Uterus (tissue), 4 donors: ENCODE measurements around the gene NAGPA. TPM values are rescaled to one million over a fixed set of nuclear protein-coding genes. Genes with fewer than 3 reads are reported as not detected.
"Not testable (repeated sequence)": the region's sequence is repeated elsewhere in the genome, so short reads cannot be mapped to it uniquely, and the experiment has no call there.

Experiments used
- DNase-seq, 2 donors: peaks; one replicate each; pipeline ENCODE4 v3.0.0-alpha.2; 2019 to 2020
- H3K27ac ChIP-seq, 2 donors: fragments of 200-600 bp; sonication (generic); 1 replicate in 1 of 2; 2 replicates in 1 of 2; pipeline ENCODE4 v1.5.1; 2016 to 2018
- H3K27me3 ChIP-seq, 2 donors: fragments of 200-600 bp; sonication (generic); one replicate each; pipeline ENCODE4 v1.5.1; 2018 to 2019; ENCODE audit warnings: control low read depth in 1 of 2
- H3K36me3 ChIP-seq, 2 donors: fragments of 200-600 bp; sonication (generic); one replicate each; pipeline ENCODE4 v1.5.1; 2019; ENCODE audit warnings: control low read depth in 1 of 2
- H3K4me1 ChIP-seq, 2 donors: fragments of 200-600 bp; sonication (generic); one replicate each; pipeline ENCODE4 v1.5.1; 2018 to 2019; ENCODE audit warnings: control low read depth in 1 of 2
- H3K4me3 ChIP-seq, 2 donors: fragments of 200-600 bp; sonication (generic); 1 replicate in 1 of 2; 2 replicates in 1 of 2; pipeline ENCODE4 v1.5.1; 2018 to 2019; ENCODE audit warnings: mild to moderate bottlenecking in 1 of 2
- H3K9me3 ChIP-seq, 2 donors: fragments of 200-600 bp; sonication (generic); one replicate each; pipeline ENCODE4 v1.5.1; 2019; ENCODE audit warnings: control low read depth in 1 of 2
- POLR2A ChIP-seq, 2 donors: fragments of 450-650 bp; IDR thresholded peaks; one replicate each; pipeline ENCODE4 v1.6.1; 2016; ENCODE audit warnings: antibody characterized with exemption in 2 of 2, mild to moderate bottlenecking in 1 of 2, moderate library complexity in 1 of 2
- intact Hi-C: fragments of 100-400 bp; cut with DNase I; formaldehyde crosslinking; loops from one replicate; pipeline ENCODE4 v1.15.1; 2023; ENCODE audit warnings: low total_unique reads
- total RNA-seq, 4 donors: library from RNA; depleted of rRNA in 3 of 4; stranded (reverse); fragments of >200 nt in 3 of 4; gene quantifications; one replicate each; pipeline versions ENCODE4 v1.1.0 to v1.2.4, GENCODE V29; 2014 to 2023
- TF ChIP-seq, protein P1 (sequence below), 4 experiments: fragments of 200-600 bp in 2 of 4; fragments of 450-650 bp in 2 of 4; sonication (generic) in 2 of 4; IDR thresholded peaks; one replicate each; pipeline ENCODE4 v1.5.1; 2016 to 2019; ENCODE audit warnings: antibody characterized with exemption in 4 of 4, mild to moderate bottlenecking in 2 of 4, moderate library complexity in 1 of 4
- donor health status: DM: yes; HTN: yes; CAD: no.

The NAGPA gene
- total RNA-seq, 4 donors from 2014 or later: 0.29 to 11.3 (median 8.2) TPM

DNA sequence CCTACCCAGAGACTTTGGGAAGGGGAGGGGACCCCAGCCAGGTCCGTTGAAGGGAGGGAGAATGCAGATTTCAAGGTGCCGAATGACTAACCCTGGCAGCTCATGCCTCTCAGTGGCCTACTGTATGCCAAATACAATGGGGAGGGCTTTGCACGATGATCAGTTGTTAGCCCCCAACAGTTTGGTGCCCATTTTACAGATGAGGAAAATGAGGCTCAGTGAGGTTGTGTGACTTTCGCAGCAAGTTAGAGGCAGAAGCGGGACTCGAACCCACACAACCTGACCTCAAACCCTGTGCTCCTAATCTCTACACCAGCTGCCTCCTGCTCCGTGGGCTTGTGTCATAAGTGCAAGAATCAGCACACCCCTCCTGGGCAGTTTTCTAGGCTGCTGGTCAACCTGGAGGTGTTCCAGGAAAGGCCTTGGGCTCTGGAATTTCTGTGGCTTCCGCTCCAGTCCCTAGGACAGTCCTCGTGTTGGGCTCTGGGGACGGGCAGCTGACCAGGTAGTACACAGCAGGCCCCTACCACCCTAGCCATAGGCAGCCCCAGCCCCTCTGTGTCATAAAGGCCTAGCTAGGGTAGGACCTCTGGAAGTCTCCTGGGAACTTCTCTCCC lies 11.9 kb upstream of the NAGPA start:
- H3K27ac ChIP-seq: no peak overlapping the region
- no peaks in the 10 kb centered on the region for H3K27me3 ChIP-seq
- intact Hi-C loops: no loop called here
- DNase-seq: no peak
- no peaks in the 10 kb centered on the region for H3K4me1 ChIP-seq
- no peaks in the 10 kb centered on the region for H3K9me3 ChIP-seq
- TF ChIP-seq, protein P1, sequence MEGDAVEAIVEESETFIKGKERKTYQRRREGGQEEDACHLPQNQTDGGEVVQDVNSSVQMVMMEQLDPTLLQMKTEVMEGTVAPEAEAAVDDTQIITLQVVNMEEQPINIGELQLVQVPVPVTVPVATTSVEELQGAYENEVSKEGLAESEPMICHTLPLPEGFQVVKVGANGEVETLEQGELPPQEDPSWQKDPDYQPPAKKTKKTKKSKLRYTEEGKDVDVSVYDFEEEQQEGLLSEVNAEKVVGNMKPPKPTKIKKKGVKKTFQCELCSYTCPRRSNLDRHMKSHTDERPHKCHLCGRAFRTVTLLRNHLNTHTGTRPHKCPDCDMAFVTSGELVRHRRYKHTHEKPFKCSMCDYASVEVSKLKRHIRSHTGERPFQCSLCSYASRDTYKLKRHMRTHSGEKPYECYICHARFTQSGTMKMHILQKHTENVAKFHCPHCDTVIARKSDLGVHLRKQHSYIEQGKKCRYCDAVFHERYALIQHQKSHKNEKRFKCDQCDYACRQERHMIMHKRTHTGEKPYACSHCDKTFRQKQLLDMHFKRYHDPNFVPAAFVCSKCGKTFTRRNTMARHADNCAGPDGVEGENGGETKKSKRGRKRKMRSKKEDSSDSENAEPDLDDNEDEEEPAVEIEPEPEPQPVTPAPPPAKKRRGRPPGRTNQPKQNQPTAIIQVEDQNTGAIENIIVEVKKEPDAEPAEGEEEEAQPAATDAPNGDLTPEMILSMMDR (IDR thresholded peaks at IDR 0.05): no peak
- no peak for TF ChIP-seq POLR2A (IDR thresholded peaks at IDR 0.05)
- no peak overlapping the region for H3K4me3 ChIP-seq
- no peaks in the 10 kb centered on the region for H3K36me3 ChIP-seq

DNA sequence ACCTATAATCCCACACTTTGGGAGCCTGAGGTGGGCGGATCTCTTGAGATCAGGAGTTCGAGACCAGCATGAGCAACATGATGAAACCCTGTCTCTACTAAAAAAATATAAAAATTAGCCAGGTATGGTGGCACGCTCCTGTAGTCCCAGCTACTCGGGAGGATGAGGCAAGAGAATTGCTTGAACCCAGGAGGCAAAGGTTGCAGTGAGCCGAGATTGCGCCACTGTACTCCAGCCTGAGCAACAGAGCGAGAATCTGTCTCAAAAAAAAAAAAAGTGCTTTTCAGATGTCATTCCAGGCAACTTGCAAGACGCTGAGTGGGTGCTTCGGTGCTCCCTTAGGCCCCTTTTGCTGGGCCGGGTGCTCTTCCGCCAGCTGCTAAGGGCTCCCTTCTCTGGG lies 10.8 kb upstream of the NAGPA start:
- H3K27ac ChIP-seq, intact Hi-C loops, H3K36me3 ChIP-seq, DNase-seq, H3K27me3 ChIP-seq, H3K4me1 ChIP-seq, H3K9me3 ChIP-seq, H3K4me3 ChIP-seq: not testable (repeated sequence)

DNA sequence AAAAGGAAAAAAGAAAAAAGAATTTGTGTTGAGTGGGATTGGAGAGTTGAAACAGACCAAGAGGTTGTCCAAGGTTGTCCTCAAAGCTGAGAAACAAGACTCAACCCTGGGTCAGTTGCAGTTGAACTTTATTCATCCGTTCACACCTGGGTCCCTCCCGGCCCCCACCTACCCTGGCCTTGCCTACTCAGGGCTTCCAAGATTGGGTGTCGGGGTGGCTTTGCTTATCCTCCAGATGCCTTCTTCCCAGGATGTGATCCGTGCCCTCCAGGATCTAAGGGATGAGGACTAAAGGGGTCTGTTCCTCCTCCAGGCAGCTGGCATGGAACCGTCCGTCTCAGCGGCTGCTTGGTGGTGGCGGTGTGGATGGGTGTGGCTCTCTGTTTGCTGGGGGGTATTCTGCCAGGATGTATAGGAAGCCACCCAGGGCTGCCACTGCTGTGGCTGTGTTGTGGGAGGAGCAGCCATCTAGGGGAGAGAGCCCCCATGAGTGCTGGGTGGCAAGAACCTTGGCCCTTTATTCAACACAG lies 10.3 kb upstream of the NAGPA start:
- TF ChIP-seq, protein P1 (IDR thresholded peaks at IDR 0.05): no peak
- no peak for TF ChIP-seq POLR2A (IDR thresholded peaks at IDR 0.05)
- Histone ChIP-seq H3K27ac (no peak overlapping the region), H3K9me3 (no peaks in the 10 kb centered on the region), H3K4me1 (no peaks in the 10 kb centered on the region), H3K27me3 (no peaks in the 10 kb centered on the region), H3K4me3 (no peak overlapping the region), H3K36me3 (no peaks in the 10 kb centered on the region)
- no peak for DNase-seq
- intact Hi-C loops: no loop called here

DNA sequence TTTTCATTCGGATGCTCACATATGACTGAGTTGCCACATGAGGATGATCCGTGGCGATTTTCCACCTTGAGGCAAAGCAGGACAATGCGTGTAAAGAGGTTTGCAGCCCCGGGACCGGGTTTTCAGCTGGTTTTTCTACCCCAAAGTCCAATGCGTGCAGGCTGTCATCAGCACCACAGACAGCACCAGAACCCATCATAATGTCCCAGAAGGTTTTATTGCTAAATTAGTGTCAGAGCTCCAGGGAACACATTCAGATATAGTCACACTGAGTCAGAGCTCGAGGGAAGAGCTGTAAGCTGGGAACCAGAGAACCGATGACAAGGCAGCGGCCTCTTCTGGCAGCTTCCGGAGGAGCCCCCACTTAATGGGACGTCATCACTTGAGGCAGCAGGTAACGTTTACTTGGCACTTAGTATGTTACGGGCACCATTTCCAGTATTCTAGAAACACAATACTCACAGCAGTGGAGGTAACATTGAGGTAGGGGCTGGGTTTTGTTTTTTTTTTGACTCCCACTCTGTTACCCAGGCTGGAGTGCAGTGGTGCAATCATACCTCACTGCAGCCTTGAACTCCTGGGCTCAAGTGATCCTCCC lies 8.9 kb upstream of the NAGPA start:
- intact Hi-C loops: no loop called here
- Histone ChIP-seq H3K36me3 (no peaks in the 10 kb centered on the region), H3K4me3 (no peak overlapping the region), H3K4me1 (no peaks in the 10 kb centered on the region), H3K27me3 (no peaks in the 10 kb centered on the region), H3K9me3 (no peaks in the 10 kb centered on the region), H3K27ac (no peak overlapping the region)
- TF ChIP-seq, protein P1 (IDR thresholded peaks at IDR 0.05): no peak
- no peak for TF ChIP-seq POLR2A (IDR thresholded peaks at IDR 0.05)
- DNase-seq: no peak

DNA sequence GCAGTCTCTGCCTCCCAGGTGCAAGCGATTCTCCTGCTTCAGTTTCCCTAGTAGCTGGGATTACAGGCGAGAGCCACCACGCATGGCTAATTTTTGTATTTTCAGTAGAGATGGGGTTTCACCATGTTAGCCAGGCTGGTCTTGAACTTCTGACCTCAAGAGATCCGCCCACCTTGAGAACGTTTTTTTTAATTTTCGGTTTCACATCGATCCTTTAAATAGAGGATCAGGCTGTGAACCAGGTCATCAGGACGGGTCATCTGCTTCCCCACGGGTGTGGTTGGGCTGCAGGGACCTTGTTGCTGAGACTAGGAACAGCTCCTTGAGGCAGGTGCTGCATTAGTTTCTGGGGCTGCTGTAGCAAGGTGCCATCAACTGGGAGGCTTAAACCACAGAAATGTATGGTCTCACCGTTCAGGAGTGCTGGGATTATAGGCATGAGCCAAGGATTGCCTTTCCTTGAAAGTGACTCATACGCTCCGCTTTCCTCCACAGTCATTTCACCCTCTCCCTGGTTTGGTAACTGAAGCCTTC lies 7.9 kb upstream of the NAGPA start:
- TF ChIP-seq, protein P1 (IDR thresholded peaks at IDR 0.05): no peak
- H3K27ac ChIP-seq: no peak overlapping the region
- no peaks in the 10 kb centered on the region for H3K27me3 ChIP-seq
- H3K9me3 ChIP-seq: no peaks in the 10 kb centered on the region
- no peak overlapping the region for H3K4me3 ChIP-seq
- intact Hi-C loops: no loop called here
- no peaks in the 10 kb centered on the region for H3K36me3 ChIP-seq
- H3K4me1 ChIP-seq: no peaks in the 10 kb centered on the region
- DNase-seq: no peak
